HG03060 (cell line): ENCODE results near the gene ZNF256.

Source experiments
- ATAC-seq: cut with Tn5 transposase; IDR thresholded peaks from one replicate; pipeline ENCODE4 v1.9.1; 2021; ENCODE audit warnings: low read depth, moderate number of reproducible peaks; ENCODE audit not compliant: unreplicated experiment

ZNF256 gene

GRCh38 chr19:57900311-57900710 is 47.2 kb downstream of the ZNF256 start:
- no peak for ATAC-seq
